B cell (primary cell): ENCODE results near the gene RPUSD3. TPM values are rescaled to one million over a fixed set of nuclear protein-coding genes. Genes with fewer than 3 reads are reported as not detected.

Experiments
- ATAC-seq: fragments of 200-7000 bp; cut with Tn5 transposase; one replicate; pipeline ENCODE4 v1.10.0; 2021; ENCODE audit warnings: low read depth, mild to moderate bottlenecking, moderate number of reproducible peaks, moderate library complexity
- CTCF ChIA-PET: fragments of 350-600 bp; sonication (Branson Sonifier 250); formaldehyde crosslinking; loops from one replicate; lab custom pipeline; 2021; ENCODE audit warnings: antibody characterized with exemption, inconsistent platforms; lab: Charles Lee
- POLR2A ChIA-PET: fragments of 350-600 bp; sonication (Branson Sonifier 250); formaldehyde crosslinking; loops from one replicate; lab custom pipeline; 2021; ENCODE audit warnings: antibody characterized with exemption; lab: Charles Lee
- DNase-seq: peaks from one replicate; pipeline ENCODE4 v3.0.0; 2013
- H2AFZ ChIP-seq: 2 replicates; pipeline ENCODE4 v1.6.1; 2012; ENCODE audit warnings: mild to moderate bottlenecking, low read depth, low read length; ENCODE audit not compliant: insufficient read depth, poor library complexity, severe bottlenecking
- H3K27ac ChIP-seq, 2 donors: 1 replicate in 1 of 2; 2 replicates in 1 of 2; pipeline ENCODE4 v1.5.1; 2012 to 2013; ENCODE audit warnings: low read length in 2 of 2, mild to moderate bottlenecking in 2 of 2, moderate library complexity in 1 of 2
- H3K27me3 ChIP-seq, 4 experiments: fragments of 200-600 bp in 1 of 4; sonication (generic) in 1 of 4; replicated peaks in 1 of 4; 1 replicate in 2 of 4; 2 replicates in 2 of 4; pipeline versions ENCODE4 v1.6.1 to v1.7.0; 2013 to 2016; ENCODE audit warnings: low read length in 3 of 4, mild to moderate bottlenecking in 2 of 4, mixed read lengths in 1 of 4, moderate library complexity in 1 of 4; ENCODE audit not compliant: insufficient read depth in 4 of 4, control insufficient read depth in 3 of 4; ENCODE audit errors: control extremely low read depth in 1 of 4
- H3K36me3 ChIP-seq, 2 experiments: replicated peaks in 1 of 2; 1 replicate in 1 of 2; 2 replicates in 1 of 2; pipeline versions ENCODE4 v1.6.1 to v1.7.1; 2013; ENCODE audit warnings: low read length in 1 of 2; ENCODE audit not compliant: insufficient read depth in 2 of 2, control insufficient read depth in 1 of 2; ENCODE audit errors: control extremely low read depth in 1 of 2, extremely low read depth in 1 of 2
- H3K4me1 ChIP-seq, 2 donors: fragments of 200-600 bp in 1 of 2; sonication (generic) in 1 of 2; 1 replicate in 1 of 2; 2 replicates in 1 of 2; pipeline versions ENCODE4 v1.5.1 to v1.6.1; 2013 to 2017; ENCODE audit warnings: low read length in 2 of 2; ENCODE audit not compliant: control insufficient read depth in 2 of 2, insufficient read depth in 2 of 2
- H3K4me2 ChIP-seq: replicated peaks from 2 replicates; pipeline ENCODE3; 2012; ENCODE audit warnings: mild to moderate bottlenecking, low read depth, low read length; ENCODE audit not compliant: poor library complexity, severe bottlenecking
- H3K4me3 ChIP-seq, 5 experiments: fragments of 200-600 bp in 1 of 5; sonication (generic) in 1 of 5; 1 replicate in 3 of 5; 2 replicates in 2 of 5; pipeline versions ENCODE4 v1.5.1 to v1.7.0; 2011 to 2016; ENCODE audit warnings: low read length in 4 of 5, mild to moderate bottlenecking in 4 of 5, low read depth in 2 of 5, control low read depth in 1 of 5, moderate library complexity in 1 of 5; ENCODE audit not compliant: insufficient read depth in 1 of 5; ENCODE audit errors: control extremely low read depth in 1 of 5, extremely low read depth in 1 of 5
- H3K79me2 ChIP-seq: fragments of 200-600 bp; sonication (generic); one replicate; pipeline ENCODE4 v1.6.0; 2016; ENCODE audit warnings: low read length; ENCODE audit not compliant: control insufficient read depth, insufficient read depth
- H3K9ac ChIP-seq: fragments of 200-600 bp; sonication (generic); 2 replicates; pipeline ENCODE4 v1.6.1; 2017; ENCODE audit warnings: mild to moderate bottlenecking, low read length, moderate library complexity
- H3K9me3 ChIP-seq, 3 donors: one replicate each; pipeline versions ENCODE4 v1.6.1 to v1.7.1; 2013; ENCODE audit warnings: low read length in 2 of 3; ENCODE audit not compliant: control insufficient read depth in 2 of 3, insufficient read depth in 1 of 3; ENCODE audit errors: control extremely low read depth in 1 of 3
- H4K20me1 ChIP-seq: 2 replicates; pipeline ENCODE4 v1.6.0; 2012; ENCODE audit warnings: mild to moderate bottlenecking, low read length; ENCODE audit not compliant: insufficient read depth, control insufficient read depth, poor library complexity, severe bottlenecking
- H3K27ac Mint-ChIP-seq: one replicate; pipeline ENCODE4 v1.8.0; 2021; ENCODE audit warnings: mixed read lengths
- H3K27me3 Mint-ChIP-seq: one replicate; pipeline ENCODE4 v1.8.0; 2021; ENCODE audit warnings: mixed read lengths
- H3K4me1 Mint-ChIP-seq: one replicate; pipeline ENCODE4 v1.8.0; 2021; ENCODE audit warnings: mixed read lengths
- H3K4me3 Mint-ChIP-seq: one replicate; pipeline ENCODE4 v1.8.0; 2021; ENCODE audit warnings: mixed read lengths
- H3K9me3 Mint-ChIP-seq: one replicate; pipeline ENCODE4 v1.8.0; 2022; ENCODE audit warnings: mixed read lengths; ENCODE audit not compliant: insufficient read depth
- CTCF ChIP-seq: fragments of 200-600 bp; IDR thresholded peaks from one replicate; pipeline ENCODE4 v1.8.0; 2022; ENCODE audit warnings: antibody characterized with exemption, mild to moderate bottlenecking
- EZH2 ChIP-seq: IDR thresholded peaks from 2 replicates; pipeline ENCODE4 v1.6.1; 2012; ENCODE audit warnings: borderline replicate concordance, low read depth, mild to moderate bottlenecking, moderate library complexity, low read length; ENCODE audit not compliant: insufficient read depth, poor library complexity, severe bottlenecking
- WGBS: methylation state at CpG from one replicate; pipeline ENCODE4 v1.1.5; 2013; ENCODE audit warnings: missing lambda C conversion rate; ENCODE audit not compliant: insufficient coverage; 5-methylcytosine and 5-hydroxymethylcytosine counted together
- intact Hi-C: fragments of 100-400 bp; cut with micrococcal nuclease; formaldehyde crosslinking; loops from one replicate; pipeline ENCODE4 v1.10.0; 2022
- polyA plus RNA-seq: library from polyadenylated mRNA; depleted of rRNA; stranded (reverse); fragments of >200 nt; gene quantifications from 2 replicates; pipeline ENCODE4 v1.2.3, GENCODE V29; 2012
- total RNA-seq, 2 donors: library from RNA; stranded (reverse); fragments of 120-200 nt in 1 of 2; gene quantifications; 1 replicate in 1 of 2; 2 replicates in 1 of 2; pipeline versions ENCODE4 v1.2.3 to v1.2.4, GENCODE V29; 2013 to 2022

The RPUSD3 gene
- total and polyA plus RNA-seq, 2 donors (not counting 1 experiment from before 2014, with no cell fraction given): 57.0 to 60.7 TPM

GRCh38 chr3:9861201-9861600, 17.4 kb upstream of the RPUSD3 start:
- Histone ChIP-seq H3K9me3 (no peaks in the 10 kb centered on the region), H3K27ac (no peak overlapping the region), H3K4me1 (peaks cover 6 to 8% of the 10 kb centered on the region in 2 donors), H4K20me1 (no peaks in the 10 kb centered on the region), H2AFZ (no peak overlapping the region), H3K4me2 (no peak overlapping the region), H3K36me3 (no peaks in the 10 kb centered on the region), H3K79me2 (no peaks in the 10 kb centered on the region), H3K4me3 (no peak overlapping the region), H3K27me3 (peaks cover 0 to 22% (median 6%) of the 10 kb centered on the region in 4 experiments), H3K9ac (no peak overlapping the region)
- Mint-ChIP-seq H3K9me3 (no peaks in the 10 kb centered on the region), H3K4me1 (no peaks in the 10 kb centered on the region), H3K4me3 (no peak overlapping the region), H3K27ac (no peak overlapping the region), H3K27me3 (peaks cover 5% of the 10 kb centered on the region)
- DNase-seq (no peak), ATAC-seq (no peak)
- POLR2A ChIA-PET: interaction anchor here (0.6 kb wide), 1 partner anchor 20 kb away, joined by 3 read pairs; no protein-coding TSS in a partner anchor
- intact Hi-C loops: no loop called here
- WGBS: 100% methylated on average over 1 of the region's 4 CpGs
- CTCF ChIA-PET: interaction anchor here (0.6 kb wide), 2 partner anchors 23 to 123 kb away, joined by 3 read pairs; no protein-coding TSS in a partner anchor
- no peak for TF ChIP-seq CTCF
- TF ChIP-seq EZH2: no peak

DNA sequence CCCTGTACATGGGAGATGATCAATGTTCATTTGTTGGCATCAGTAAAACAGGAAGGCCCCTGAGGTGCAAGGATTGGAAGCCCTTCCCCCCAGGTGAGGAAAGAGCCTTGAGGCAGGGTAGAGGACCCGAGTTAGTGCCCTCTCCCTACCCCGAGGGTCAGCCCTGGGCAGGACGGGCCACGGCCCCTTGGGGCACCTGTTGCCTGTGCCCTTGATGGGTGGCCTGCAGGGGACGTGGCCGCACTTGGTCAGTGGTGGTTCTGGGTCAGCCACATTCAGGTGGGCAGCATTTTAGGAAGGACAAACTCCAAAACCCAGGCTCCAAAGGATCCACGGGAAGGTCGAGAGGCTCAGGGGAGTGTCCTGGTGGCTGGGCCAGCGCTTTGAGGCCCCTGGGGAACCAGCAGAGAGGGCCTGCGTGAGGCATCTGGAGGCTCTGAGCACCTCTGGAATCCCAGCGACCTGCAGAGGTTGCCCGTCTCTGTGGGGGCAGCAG, 15.8 kb upstream of the RPUSD3 start:
- ATAC-seq (no peak), DNase-seq (no peak)
- H3K9ac ChIP-seq: no peak overlapping the region
- no peak overlapping the region for H3K27ac ChIP-seq
- no peak overlapping the region for H2AFZ ChIP-seq
- H3K36me3 ChIP-seq: no peaks in the 10 kb centered on the region
- no peak overlapping the region for H3K4me3 ChIP-seq
- no peak overlapping the region for H3K4me3 Mint-ChIP-seq
- TF ChIP-seq CTCF: no peak
- no peak for TF ChIP-seq EZH2
- H3K27ac Mint-ChIP-seq: no peak overlapping the region
- no peak overlapping the region for H3K4me2 ChIP-seq
- CTCF ChIA-PET: no interaction called here
- peaks cover 7% of the 10 kb centered on the region for H3K27me3 Mint-ChIP-seq
- no peaks in the 10 kb centered on the region for H3K79me2 ChIP-seq
- no peaks in the 10 kb centered on the region for H4K20me1 ChIP-seq
- H3K4me1 ChIP-seq: peaks cover 6 to 8% of the 10 kb centered on the region in 2 donors
- peaks cover 0 to 22% (median 6%) of the 10 kb centered on the region in 4 experiments for H3K27me3 ChIP-seq
- H3K9me3 ChIP-seq: no peaks in the 10 kb centered on the region
- POLR2A ChIA-PET: no interaction called here
- intact Hi-C loops: no loop called here
- H3K4me1 Mint-ChIP-seq: no peaks in the 10 kb centered on the region
- H3K9me3 Mint-ChIP-seq: no peaks in the 10 kb centered on the region
- 90% methylated on average over 12 of the region's 12 CpGs for WGBS
